Coronary artery (tissue), 2 donors: ENCODE measurements around the gene INPP5D.

Experiments
- DNase-seq: peaks from one replicate; pipeline ENCODE4 v3.0.0-alpha.2; 2017; ENCODE audit warnings: low spot score
- H3K27ac ChIP-seq, 2 donors: fragments of 200-600 bp; sonication (generic); one replicate each; pipeline ENCODE4 v1.5.1; 2016 to 2019
- H3K4me3 ChIP-seq: fragments of 200-600 bp; sonication (generic); 2 replicates; pipeline ENCODE4 v1.5.1; 2016; ENCODE audit warnings: mild to moderate bottlenecking, moderate library complexity
- CTCF ChIP-seq: fragments of 200-600 bp; sonication (generic); IDR thresholded peaks from one replicate; pipeline ENCODE4 v1.5.1; 2019; ENCODE audit warnings: antibody characterized with exemption

INPP5D gene

GRCh38 chr2:233101816-233102215, 41.7 kb downstream of the INPP5D start:
- DNase-seq = no peak
- Histone ChIP-seq H3K4me3 (no peak overlapping the region), H3K27ac (no peak overlapping the region)
- TF ChIP-seq CTCF = no peak

- H3K4me3 ChIP-seq = no peak overlapping the region
- H3K27ac ChIP-seq = no peak overlapping the region
- no peak for TF ChIP-seq CTCF
- DNase-seq = no peak
Observed at GRCh38 chr2:233105156-233105895, 45.2 kb downstream of the INPP5D start.

- TF ChIP-seq CTCF = no peak
- Histone ChIP-seq H3K27ac (no peak overlapping the region), H3K4me3 (no peak overlapping the region)
- DNase-seq = no peak
Observed at GRCh38 chr2:233105930-233106329, 45.8 kb downstream of the INPP5D start.

GRCh38 chr2:233107011-233107410, 46.9 kb downstream of the INPP5D start:
- no peak for TF ChIP-seq CTCF
- no peak for DNase-seq
- Histone ChIP-seq H3K27ac (no peak overlapping the region), H3K4me3 (no peak overlapping the region)

- no peak for DNase-seq
- TF ChIP-seq CTCF = no peak
- Histone ChIP-seq H3K4me3 (no peak overlapping the region), H3K27ac (no peak overlapping the region)
Observed at GRCh38 chr2:233107831-233108300, 47.7 kb downstream of the INPP5D start.

- DNase-seq = no peak
- no peak for TF ChIP-seq CTCF
- H3K27ac ChIP-seq = no peak overlapping the region
- H3K4me3 ChIP-seq = no peak overlapping the region
Observed at GRCh38 chr2:233108611-233109490, 48.7 kb downstream of the INPP5D start.
